NOMO-1 treated with DMSO at 0.1 percent for 48 hours (cell line): ENCODE results near the gene GM2A.
"Not testable (repeated sequence)": the region's sequence is repeated elsewhere in the genome, so short reads cannot be mapped to it uniquely, and the experiment has no call there.

Experiments
- DNase-seq: peaks from one replicate; lab custom pipeline; 2025; ENCODE audit not compliant: unreplicated experiment; lab: John Stamatoyannopoulos, UW

GM2A gene

GRCh38 chr5:151251001-151251551 is 1.9 kb upstream of the GM2A start:
- no peak for DNase-seq

DNA sequence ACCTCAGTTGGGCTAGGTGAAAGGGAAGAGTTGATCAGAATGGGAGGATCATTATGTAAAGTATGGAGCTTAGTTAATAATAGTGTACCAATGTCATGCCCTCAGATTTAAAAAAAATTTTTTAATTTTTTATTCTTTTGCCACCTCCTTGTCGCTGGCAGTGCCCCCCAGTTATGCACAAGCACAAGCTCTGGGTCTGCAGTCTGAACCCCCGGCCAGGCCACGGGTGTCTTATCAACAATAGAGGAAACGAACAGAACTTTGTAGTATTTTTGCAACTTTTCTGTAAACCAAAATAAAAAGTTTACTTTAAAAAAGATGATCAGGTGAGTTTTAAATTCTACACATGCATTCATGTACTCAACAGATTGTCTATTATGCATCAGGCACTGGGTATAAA is 1.4 kb upstream of the GM2A start:
- DNase-seq: no peak

GRCh38 chr5:151253605-151253950 is 593 bp downstream of the GM2A start:
- DNase-seq: no peak

- peak; percentile 63 for DNase-seq
Observed at GRCh38 chr5:151254556-151254955, 1.6 kb downstream of the GM2A start.

- not testable (repeated sequence) for DNase-seq
Observed at GRCh38 chr5:151254990-151255389, 2.0 kb downstream of the GM2A start.

DNA sequence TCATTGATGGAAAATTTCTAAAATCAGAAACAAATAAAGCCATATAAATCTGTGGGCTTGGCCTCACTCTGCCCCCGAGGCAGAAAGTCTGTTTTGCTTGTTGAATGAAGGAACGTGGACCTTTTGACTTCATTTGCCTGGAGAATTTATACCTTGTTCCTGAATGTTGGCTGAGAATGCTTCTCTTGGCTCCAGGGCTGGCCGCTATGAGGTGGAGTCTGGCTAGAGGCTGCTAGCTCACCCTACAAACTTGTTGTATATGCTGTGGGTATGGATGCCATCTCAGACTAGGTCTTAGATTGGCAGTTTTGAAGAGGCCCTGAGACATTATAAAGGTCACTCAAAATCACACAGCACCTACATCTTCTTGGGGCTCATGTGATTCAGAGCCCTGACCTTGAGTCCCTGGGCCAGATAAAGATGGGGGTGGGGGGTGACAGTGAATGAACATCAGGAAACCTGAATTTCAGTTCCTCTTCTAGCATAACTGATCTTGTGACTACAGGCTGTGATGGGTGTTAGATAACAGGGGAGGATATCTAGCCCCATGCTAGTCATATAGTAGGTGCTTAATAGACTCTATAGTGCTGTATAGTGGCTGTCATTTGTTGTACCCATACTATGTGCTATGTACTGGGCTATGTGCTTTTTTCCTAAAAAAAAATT is 2.8 kb downstream of the GM2A start:
- peak; percentile 85 for DNase-seq

DNA sequence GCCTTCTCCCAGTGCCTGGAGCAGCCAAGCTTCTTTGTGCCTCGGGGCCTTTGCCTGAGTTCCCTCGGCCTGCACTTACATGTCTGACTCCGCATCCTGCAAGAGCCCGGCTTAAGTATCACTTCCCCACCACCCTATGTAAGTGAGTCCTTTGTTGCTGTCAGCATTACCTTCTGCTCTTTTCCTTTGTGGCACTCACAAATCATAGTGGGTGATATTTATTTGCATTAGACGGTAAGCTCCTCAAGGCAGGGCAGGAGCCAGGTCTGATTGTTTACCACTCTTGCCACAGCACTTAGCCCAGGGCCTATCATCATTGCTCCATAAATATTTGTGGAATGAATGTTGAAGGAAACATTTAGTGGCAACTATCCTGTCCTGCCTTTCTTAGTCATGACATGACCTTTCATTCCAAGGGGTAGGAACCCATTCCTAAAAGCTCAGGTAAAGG is 4.8 kb downstream of the GM2A start:
- DNase-seq: peak; percentile 75

DNA sequence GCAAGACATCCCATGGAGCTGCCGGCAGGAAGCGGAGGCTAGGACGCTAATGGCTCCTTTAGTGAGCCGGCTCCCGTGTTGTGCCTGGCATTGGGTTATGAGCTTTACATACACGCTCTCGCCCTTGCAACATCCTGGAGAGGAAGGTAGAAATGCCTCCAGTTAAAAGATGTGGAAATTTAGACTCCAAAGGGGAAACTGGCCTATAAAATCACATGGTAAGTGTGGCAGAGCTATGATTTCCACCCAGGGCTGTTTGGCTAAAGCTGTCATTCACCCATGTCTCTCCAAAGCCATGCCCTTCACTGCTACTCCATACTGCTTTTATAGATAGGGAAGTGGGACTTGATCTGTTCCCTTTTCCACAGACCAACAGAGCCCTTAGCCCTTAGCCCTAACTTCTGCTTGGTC is 5.2 kb downstream of the GM2A start:
- DNase-seq: peak; percentile 68

DNA sequence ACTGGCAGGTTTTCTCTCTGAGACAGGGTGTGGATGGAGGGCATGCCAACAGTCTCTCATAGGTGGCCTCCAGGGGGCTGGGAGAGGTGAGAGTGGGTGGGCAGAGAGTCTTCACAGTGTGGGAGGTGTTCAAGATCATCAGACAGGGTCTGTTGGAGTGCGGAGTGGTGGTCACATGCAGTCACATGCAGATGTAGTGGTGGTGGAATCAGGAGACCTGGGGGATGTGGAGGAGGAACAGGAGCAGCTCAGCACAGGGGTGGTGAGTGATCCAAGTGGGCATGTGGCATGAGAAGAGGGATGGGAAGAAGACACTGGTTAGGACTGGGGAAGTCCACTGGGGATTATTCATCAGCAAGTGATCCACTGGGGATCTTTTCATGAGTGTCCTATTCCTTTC is 5.8 kb downstream of the GM2A start:
- no peak for DNase-seq

DNA sequence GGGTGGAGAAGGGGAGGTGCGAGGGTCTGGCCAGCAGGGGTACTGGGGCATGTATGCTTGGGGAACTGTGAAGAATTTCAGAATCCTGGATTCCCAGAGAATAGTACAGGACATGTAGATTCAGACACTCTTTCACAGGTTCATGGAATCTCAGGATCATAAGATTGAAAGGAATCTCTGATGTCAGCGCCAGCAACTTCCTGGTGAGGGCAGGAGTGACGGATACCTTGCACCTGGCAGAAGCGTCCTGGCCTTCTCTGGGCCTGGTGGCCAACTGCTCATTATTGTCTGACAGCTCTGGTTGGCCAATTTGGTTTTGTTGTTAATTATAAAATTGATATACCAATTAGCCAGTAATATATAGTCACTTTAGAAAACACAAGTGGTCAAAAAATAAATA is 6.9 kb downstream of the GM2A start:
- DNase-seq: no peak

GRCh38 chr5:151262532-151262931 is 9.5 kb downstream of the GM2A start:
- DNase-seq: no peak

GRCh38 chr5:151264113-151264512 is 11.1 kb downstream of the GM2A start:
- DNase-seq: peak; percentile 21

DNA sequence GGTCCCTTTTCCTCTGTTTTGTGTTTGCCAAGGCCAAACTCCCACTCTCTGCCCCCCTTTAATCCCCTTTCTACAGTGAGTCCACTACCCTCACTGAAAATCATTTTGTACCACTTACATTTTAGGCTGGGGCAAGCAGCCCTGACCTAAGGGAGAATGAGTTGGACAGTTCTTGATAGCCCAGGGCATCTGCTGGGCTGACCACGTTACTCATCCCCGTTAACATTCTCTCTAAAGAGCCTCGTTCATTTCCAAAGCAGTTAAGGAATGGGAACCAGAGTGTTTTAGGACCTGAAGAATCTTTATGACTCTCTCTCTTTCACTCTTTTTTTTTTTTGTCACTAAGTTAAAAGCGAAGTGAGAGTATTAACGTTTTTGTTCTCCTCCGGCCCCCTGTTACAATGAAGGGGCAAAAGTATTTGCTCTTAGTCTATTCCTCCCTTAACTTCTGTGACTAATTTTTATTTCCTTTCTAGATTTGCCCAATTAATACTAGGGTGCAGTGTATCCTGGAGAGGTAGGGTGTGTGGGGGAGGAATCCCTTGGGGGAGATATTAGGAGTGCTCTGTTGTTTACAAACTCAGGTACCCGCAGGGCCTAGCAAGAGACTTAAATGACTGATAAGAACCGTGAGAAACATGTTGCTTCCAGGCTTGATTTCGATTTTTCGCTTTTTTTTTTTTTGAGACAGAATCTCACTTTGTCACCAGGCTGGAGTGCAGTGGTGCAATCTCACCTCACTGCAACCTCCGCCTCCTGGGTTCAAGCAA is 14.7 kb downstream of the GM2A start:
- DNase-seq: no peak

DNA sequence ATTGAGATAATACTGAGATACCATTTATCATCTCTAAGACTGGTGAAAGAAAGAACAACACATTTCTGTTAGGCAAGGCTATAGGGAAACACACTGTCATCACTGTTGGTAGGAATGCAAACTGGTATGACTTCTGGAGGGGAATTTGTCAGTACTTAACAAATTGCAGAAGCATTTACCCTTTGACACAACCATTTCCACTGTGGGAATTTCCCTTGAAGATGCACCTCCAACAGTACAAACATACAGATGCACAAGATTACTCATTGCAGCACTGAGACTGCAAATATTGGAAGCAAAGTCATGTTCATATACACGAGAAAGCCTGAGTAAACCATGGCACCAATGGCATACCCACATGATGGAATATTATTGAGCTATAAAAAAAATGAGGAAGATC is 17.6 kb downstream of the GM2A start:
- DNase-seq: no peak

GRCh38 chr5:151271336-151271735 is 18.4 kb downstream of the GM2A start:
- peak; percentile 60 for DNase-seq

DNA sequence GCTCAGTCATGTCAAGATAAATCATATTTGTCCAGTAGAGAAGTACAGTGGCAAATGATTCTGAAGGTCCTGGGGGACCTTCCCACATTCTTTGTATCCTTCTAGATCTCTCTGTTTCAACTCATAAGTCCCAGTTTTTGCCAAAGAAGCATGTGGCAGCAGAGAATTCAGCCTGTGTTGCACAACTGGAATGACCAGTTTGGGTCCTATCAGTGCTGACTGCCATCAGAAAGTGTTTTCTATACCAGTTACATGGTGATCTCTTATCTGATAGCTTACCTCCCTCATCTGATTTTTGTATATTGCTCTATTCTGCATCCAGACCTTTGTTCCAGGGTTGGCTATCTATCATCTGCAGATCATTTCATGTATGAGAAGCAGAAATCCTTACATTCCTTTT is 21.7 kb downstream of the GM2A start:
- DNase-seq: no peak

- DNase-seq: no peak
Observed at GRCh38 chr5:151275803-151276202, 22.8 kb downstream of the GM2A start.

- no peak for DNase-seq
Observed at GRCh38 chr5:151278845-151279244, 25.9 kb downstream of the GM2A start.

DNA sequence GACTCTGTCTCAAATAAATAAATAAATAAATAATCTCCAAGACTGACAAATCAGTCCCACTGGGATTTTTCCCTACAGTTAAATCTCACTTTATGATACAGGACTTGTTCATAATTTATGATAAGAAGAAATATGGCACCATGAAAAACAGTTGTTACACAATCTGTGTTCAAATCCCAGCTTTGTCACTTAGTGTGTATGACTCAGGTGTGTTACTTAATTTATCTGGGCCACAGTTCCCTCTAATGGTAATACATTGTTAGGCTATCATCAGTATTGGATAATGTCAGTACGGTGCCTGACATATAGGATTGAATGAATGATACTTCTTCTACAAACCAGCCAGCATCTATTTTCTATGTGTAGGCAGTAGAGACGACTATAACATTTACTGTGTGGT is 27.5 kb downstream of the GM2A start:
- no peak for DNase-seq

DNA sequence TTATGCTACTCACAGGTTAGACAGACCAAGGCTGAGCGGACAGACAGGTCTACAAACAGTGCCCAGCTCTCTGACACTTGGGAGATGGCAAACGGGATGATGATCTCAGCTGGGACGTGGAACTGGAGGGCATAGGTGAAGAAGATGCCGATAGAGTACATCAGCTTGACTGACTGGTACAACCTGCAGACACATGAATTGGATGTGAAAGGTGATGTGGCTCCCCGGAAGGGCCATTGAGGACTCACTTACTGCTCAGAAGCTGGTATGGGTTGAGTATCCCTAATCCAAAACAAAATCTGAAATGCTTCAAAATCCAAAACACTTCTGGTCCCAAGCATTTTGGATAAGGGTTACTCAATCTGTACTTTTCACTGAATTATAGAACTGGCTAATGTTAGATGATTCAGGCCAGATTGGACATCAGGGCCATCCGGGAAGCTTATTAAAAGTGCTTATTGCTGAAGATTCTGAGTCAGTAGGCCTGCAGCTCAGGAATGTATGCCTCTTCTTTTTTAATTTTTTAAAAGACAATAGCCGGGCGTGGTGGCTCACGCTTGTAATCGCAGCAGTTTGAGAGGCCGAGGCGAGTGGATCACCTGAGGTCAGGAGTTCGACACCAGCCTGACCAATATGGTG is 28.1 kb downstream of the GM2A start:
- DNase-seq: no peak

DNA sequence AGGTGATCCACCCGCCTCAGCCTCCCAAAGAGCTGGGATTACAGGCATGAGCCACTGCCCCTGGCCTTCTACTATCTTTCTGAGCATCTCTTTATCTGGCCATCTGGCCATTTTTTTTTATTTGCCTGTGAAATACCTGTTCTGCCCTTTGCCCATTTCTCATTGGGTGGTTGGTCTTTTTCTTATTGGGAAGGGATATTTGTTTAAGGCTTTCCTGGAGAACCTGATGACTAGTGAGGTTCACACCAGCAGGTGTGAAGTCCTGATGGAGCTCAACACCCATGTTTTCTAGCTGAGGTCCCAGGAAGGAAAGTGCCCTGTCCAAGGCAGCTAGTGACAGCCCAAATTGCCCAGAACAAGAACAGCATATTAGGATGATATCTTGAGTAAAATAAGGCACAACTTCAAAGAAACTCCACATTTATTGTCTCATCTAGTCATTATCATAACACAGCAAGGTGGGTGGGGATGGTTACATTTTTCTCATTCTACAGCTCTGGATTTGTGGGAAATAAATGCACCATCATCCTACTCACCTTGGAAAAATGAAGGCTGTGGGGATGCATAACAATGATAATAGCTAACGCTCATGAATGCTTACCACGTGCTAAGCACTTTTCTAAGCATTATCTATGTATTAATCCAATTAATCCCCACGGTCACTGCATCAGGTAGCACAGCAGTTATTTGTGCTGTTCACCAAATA is 30.3 kb downstream of the GM2A start:
- DNase-seq: no peak
